WI38 (cell line): ENCODE data around the gene WNT3A.
A peak's percentile ranks its signal among the peaks of the same experiment; 100 is the strongest.

ENCODE experiments used
- H3K4me3 ChIP-seq: 2 replicates; pipeline ENCODE4 v1.5.1; 2011; ENCODE audit warnings: low read depth, mild to moderate bottlenecking, control low read depth, low read length
- CTCF ChIP-seq: IDR thresholded peaks from 2 replicates; pipeline ENCODE4 v1.5.1; 2012; ENCODE audit warnings: low read depth, mild to moderate bottlenecking, control low read depth, low read length

WNT3A gene

GRCh38 chr1:228104526-228105269, 97.9 kb downstream of the WNT3A start:
- TF ChIP-seq CTCF: no peak
- H3K4me3 ChIP-seq: no peak overlapping the region

- H3K4me3 ChIP-seq: no peak overlapping the region
- no peak for TF ChIP-seq CTCF
Observed at GRCh38 chr1:228105270-228105995, 98.6 kb downstream of the WNT3A start.

- no peak overlapping the region for H3K4me3 ChIP-seq
- TF ChIP-seq CTCF: no peak
Observed at GRCh38 chr1:228105996-228106799, 99.4 kb downstream of the WNT3A start.

GRCh38 chr1:228106800-228107054, 99.9 kb downstream of the WNT3A start:
- no peak overlapping the region for H3K4me3 ChIP-seq
- no peak for TF ChIP-seq CTCF

- no peak overlapping the region for H3K4me3 ChIP-seq
- no peak for TF ChIP-seq CTCF
Observed at GRCh38 chr1:228107636-228108035, 100.8 kb downstream of the WNT3A start.

DNA sequence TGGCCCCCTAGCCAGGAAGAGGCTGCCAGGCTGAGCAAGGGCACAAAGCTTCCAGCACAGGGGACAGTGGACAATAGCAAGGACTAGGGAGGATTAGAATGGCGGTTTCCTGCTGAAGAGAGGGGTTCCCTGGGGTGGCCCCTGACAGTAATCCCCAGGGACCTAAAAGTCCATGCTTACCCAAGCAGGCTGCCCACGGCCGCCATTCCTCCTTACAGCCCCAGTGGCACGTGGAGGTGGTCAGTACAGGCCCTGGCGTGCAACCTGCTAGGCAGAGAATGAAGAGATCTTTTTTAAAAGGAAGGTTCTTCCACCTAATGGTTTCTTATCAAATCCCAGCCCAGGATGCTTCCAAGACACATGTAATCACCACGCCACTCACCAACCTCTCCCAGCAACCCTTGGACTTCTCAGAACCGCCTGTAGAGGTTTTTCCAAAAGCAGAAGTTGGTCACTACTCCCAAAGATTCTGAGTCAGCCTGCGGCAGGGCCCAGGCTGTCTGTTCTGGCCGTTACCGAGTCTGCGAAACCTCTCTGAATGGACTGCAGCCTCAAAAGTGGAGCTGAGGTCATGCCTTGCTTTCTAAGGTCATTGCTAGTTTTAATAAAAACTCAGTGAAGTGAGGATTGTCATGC, 101.4 kb downstream of the WNT3A start:
- peak overlapping the region; percentile 96 for H3K4me3 ChIP-seq
- TF ChIP-seq CTCF: no peak
